ENCODE data around the gene SLC3A2.

SLC3A2 gene

GRCh38 chr11:62912268-62912667 is 31.6 kb downstream of the SLC3A2 start:
- DNase-seq: no peak

GRCh38 chr11:62914416-62914815 is 33.7 kb downstream of the SLC3A2 start:
- no peak for DNase-seq

GRCh38 chr11:62917906-62918502 is 37.3 kb downstream of the SLC3A2 start:
- no peak for DNase-seq

- no peak for DNase-seq
These were observed 37.8 kb downstream of the SLC3A2 start for GRCh38 chr11:62918531-62918930.

- DNase-seq: no peak
These were observed 38.8 kb downstream of the SLC3A2 start for GRCh38 chr11:62919476-62919875.

- DNase-seq: no peak
These were observed 39.4 kb downstream of the SLC3A2 start for GRCh38 chr11:62919898-62920640.

GRCh38 chr11:62921201-62921572 is 40.5 kb downstream of the SLC3A2 start, which contains the start of gene CHRM1:
Gene CHRM1, minus strand, starts transcription at chr11:62921363. Its CDS starts 10,263 bp downstream, at chr11:62911100.
- DNase-seq: no peak

GRCh38 chr11:62921573-62922188 is 41.0 kb downstream of the SLC3A2 start:
- no peak for DNase-seq

GRCh38 chr11:62922189-62922589 is 41.5 kb downstream of the SLC3A2 start:
- no peak for DNase-seq

GRCh38 chr11:62922653-62923431 is 42.1 kb downstream of the SLC3A2 start:
- DNase-seq: no peak

GRCh38 chr11:62923601-62924411 is 43.1 kb downstream of the SLC3A2 start:
- no peak for DNase-seq

- no peak for DNase-seq
These were observed 44.6 kb downstream of the SLC3A2 start for GRCh38 chr11:62925308-62925707.

- no peak for DNase-seq
These were observed 45.3 kb downstream of the SLC3A2 start for GRCh38 chr11:62925745-62926679.

GRCh38 chr11:62926680-62927455 is 46.2 kb downstream of the SLC3A2 start:
- no peak for DNase-seq

GRCh38 chr11:62928011-62928410 is 47.3 kb downstream of the SLC3A2 start:
- no peak for DNase-seq

- DNase-seq: no peak
These were observed 49.5 kb downstream of the SLC3A2 start for GRCh38 chr11:62930157-62930556.

- no peak for DNase-seq
These were observed 50.0 kb downstream of the SLC3A2 start for GRCh38 chr11:62930666-62931065.

- no peak for DNase-seq
These were observed 51.0 kb downstream of the SLC3A2 start for GRCh38 chr11:62931499-62932278.

- DNase-seq: no peak
These were observed 52.6 kb downstream of the SLC3A2 start for GRCh38 chr11:62933285-62933684.
